OCI-LY1 (cell line): ENCODE results near the gene MCM7.

Experiments used
- H2AFZ ChIP-seq: fragments of 200-600 bp; sonication (generic), shearing (Covaris generic); 2 replicates; pipeline ENCODE4 v1.6.0; 2014; ENCODE audit warnings: antibody characterized with exemption, mild to moderate bottlenecking, low read length
- H3F3A ChIP-seq: fragments of 200-600 bp; sonication (generic), shearing (Covaris generic); 2 replicates; pipeline ENCODE4 v1.6.0; 2014; ENCODE audit warnings: mild to moderate bottlenecking, antibody characterized with exemption, low read length, moderate library complexity; ENCODE audit not compliant: insufficient read depth
- H3K27ac ChIP-seq: fragments of 200-600 bp; sonication (generic); 2 replicates; pipeline ENCODE4 v1.5.1; 2014; ENCODE audit warnings: low read length, mixed run types, mild to moderate bottlenecking, low read depth; ENCODE audit not compliant: poor library complexity, severe bottlenecking
- H3K27me3 ChIP-seq: fragments of 200-600 bp; sonication (generic); 2 replicates; pipeline ENCODE4 v1.6.0; 2014; ENCODE audit warnings: antibody characterized with exemption, mild to moderate bottlenecking, low read length, moderate library complexity; ENCODE audit not compliant: insufficient read depth
- H3K36me3 ChIP-seq: fragments of 200-600 bp; sonication (generic); 2 replicates; pipeline ENCODE4 v1.6.1; 2014; ENCODE audit warnings: mild to moderate bottlenecking, antibody characterized with exemption, low read length, moderate library complexity, mixed read lengths; ENCODE audit not compliant: insufficient read depth
- H3K4me1 ChIP-seq: fragments of 200-600 bp; sonication (generic); 2 replicates; pipeline ENCODE4 v1.5.1; 2014; ENCODE audit warnings: mild to moderate bottlenecking, low read length, moderate library complexity; ENCODE audit not compliant: insufficient read depth, severe bottlenecking
- H3K4me2 ChIP-seq: fragments of 200-600 bp; sonication (generic), shearing (Covaris generic); 2 replicates; pipeline ENCODE4 v1.6.1; 2014; ENCODE audit warnings: low read length
- H3K4me3 ChIP-seq: fragments of 200-600 bp; sonication (generic); 2 replicates; pipeline ENCODE4 v1.5.1; 2014; ENCODE audit warnings: low read length, low read depth, mild to moderate bottlenecking, mixed read lengths; ENCODE audit not compliant: poor library complexity, severe bottlenecking
- H3K79me2 ChIP-seq: fragments of 200-600 bp; shearing (Covaris generic); 2 replicates; pipeline ENCODE4 v1.6.1; 2016; ENCODE audit warnings: mixed run types, low read length, mixed read lengths; ENCODE audit not compliant: insufficient read depth
- H3K9ac ChIP-seq: fragments of 200-600 bp; sonication (generic), shearing (Covaris generic); 2 replicates; pipeline ENCODE4 v1.6.1; 2014; ENCODE audit warnings: mild to moderate bottlenecking, low read length, mixed read lengths
- H3K9me2 ChIP-seq: fragments of 200-600 bp; sonication (generic), shearing (Covaris generic); 2 replicates; pipeline ENCODE4 v1.6.1; 2014; ENCODE audit warnings: low read depth, mild to moderate bottlenecking, low read length, mixed read lengths
- H3K9me3 ChIP-seq: fragments of 200-600 bp; shearing (Covaris generic); 2 replicates; pipeline ENCODE4 v1.6.1; 2014; ENCODE audit warnings: low read length, mixed read lengths
- H4K20me1 ChIP-seq: fragments of 200-600 bp; sonication (generic), shearing (Covaris generic); 2 replicates; pipeline ENCODE4 v1.6.0; 2016; ENCODE audit warnings: mild to moderate bottlenecking, low read length; ENCODE audit not compliant: insufficient read depth
- CTCF ChIP-seq: fragments of 200-600 bp; sonication (generic), shearing (Covaris generic); IDR thresholded peaks from 2 replicates; pipeline ENCODE4 v1.5.1; 2017; ENCODE audit warnings: mild to moderate bottlenecking, antibody characterized with exemption, low read length, moderate library complexity, mixed read lengths
- EZH2 ChIP-seq: fragments of 200-600 bp; sonication (generic), shearing (Covaris generic); IDR thresholded peaks from 2 replicates; pipeline ENCODE4 v1.8.0; 2017; ENCODE audit warnings: borderline replicate concordance, mixed run types, mild to moderate bottlenecking, antibody characterized with exemption, low read length, moderate library complexity, mixed read lengths

Gene MCM7

GRCh38 chr7:100065452-100066186 is 35.6 kb downstream of the MCM7 start:
- H3K79me2 ChIP-seq = no peaks in the 10 kb centered on the region
- no peaks in the 10 kb centered on the region for H3K4me1 ChIP-seq
- no peak overlapping the region for H3K9ac ChIP-seq
- no peak overlapping the region for H3K4me3 ChIP-seq
- H4K20me1 ChIP-seq = no peaks in the 10 kb centered on the region
- no peaks in the 10 kb centered on the region for H3F3A ChIP-seq
- no peaks in the 10 kb centered on the region for H3K27me3 ChIP-seq
- H2AFZ ChIP-seq = no peak overlapping the region
- TF ChIP-seq CTCF = no peak
- TF ChIP-seq EZH2 = no peak
- no peak overlapping the region for H3K27ac ChIP-seq
- H3K4me2 ChIP-seq = no peak overlapping the region
- H3K9me2 ChIP-seq = no peaks in the 10 kb centered on the region
- peaks cover 11% of the 10 kb centered on the region for H3K9me3 ChIP-seq
- H3K36me3 ChIP-seq = peaks cover 71% of the 10 kb centered on the region

GRCh38 chr7:100064162-100064561 is 37.0 kb downstream of the MCM7 start:
- Histone ChIP-seq H3K4me1 (peaks cover 5% of the 10 kb centered on the region), H3K4me2 (no peak overlapping the region), H3F3A (no peaks in the 10 kb centered on the region), H3K36me3 (peaks cover 67% of the 10 kb centered on the region), H2AFZ (no peak overlapping the region), H3K79me2 (no peaks in the 10 kb centered on the region), H3K27me3 (no peaks in the 10 kb centered on the region), H3K9me3 (no peaks in the 10 kb centered on the region), H3K9ac (no peak overlapping the region), H3K4me3 (no peak overlapping the region), H3K27ac (no peak overlapping the region), H3K9me2 (no peaks in the 10 kb centered on the region), H4K20me1 (no peaks in the 10 kb centered on the region)
- no peak for TF ChIP-seq EZH2
- TF ChIP-seq CTCF = no peak

GRCh38 chr7:100063376-100063775 is 37.8 kb downstream of the MCM7 start:
- H3K27me3 ChIP-seq = no peaks in the 10 kb centered on the region
- no peak overlapping the region for H3K9ac ChIP-seq
- H3K36me3 ChIP-seq = peaks cover 71% of the 10 kb centered on the region
- no peaks in the 10 kb centered on the region for H3K9me3 ChIP-seq
- TF ChIP-seq CTCF = no peak
- TF ChIP-seq EZH2 = no peak
- no peaks in the 10 kb centered on the region for H3F3A ChIP-seq
- no peak overlapping the region for H3K4me3 ChIP-seq
- no peak overlapping the region for H3K27ac ChIP-seq
- no peaks in the 10 kb centered on the region for H3K9me2 ChIP-seq
- H3K79me2 ChIP-seq = no peaks in the 10 kb centered on the region
- H4K20me1 ChIP-seq = no peaks in the 10 kb centered on the region
- no peak overlapping the region for H2AFZ ChIP-seq
- H3K4me1 ChIP-seq = peaks cover 10% of the 10 kb centered on the region
- no peak overlapping the region for H3K4me2 ChIP-seq
